IPS-15b (cell line): ENCODE measurements around the gene SIGLEC10.
"Not testable (repeated sequence)": the region's sequence is repeated elsewhere in the genome, so short reads cannot be mapped to it uniquely, and the experiment has no call there.

Experiments
- H3K27me3 ChIP-seq: one replicate; pipeline ENCODE4 v1.6.1; 2013; ENCODE audit warnings: low read length; ENCODE audit not compliant: control insufficient read depth, insufficient read depth
- H3K36me3 ChIP-seq: one replicate; pipeline ENCODE4 v1.6.1; 2013; ENCODE audit warnings: low read length; ENCODE audit not compliant: control insufficient read depth, insufficient read depth
- H3K4me1 ChIP-seq: one replicate; pipeline ENCODE4 v1.6.1; 2013; ENCODE audit warnings: mild to moderate bottlenecking, low read length; ENCODE audit not compliant: control insufficient read depth, insufficient read depth
- H3K4me3 ChIP-seq: one replicate; pipeline ENCODE4 v1.5.1; 2013; ENCODE audit warnings: low read depth, low read length
- H3K9ac ChIP-seq: one replicate; pipeline ENCODE4 v1.6.1; 2013; ENCODE audit warnings: low read depth, mild to moderate bottlenecking, low read length
- H3K9me3 ChIP-seq: one replicate; pipeline ENCODE4 v1.6.1; 2013; ENCODE audit warnings: mild to moderate bottlenecking, low read length; ENCODE audit not compliant: control insufficient read depth, insufficient read depth

SIGLEC10 gene, protein sequence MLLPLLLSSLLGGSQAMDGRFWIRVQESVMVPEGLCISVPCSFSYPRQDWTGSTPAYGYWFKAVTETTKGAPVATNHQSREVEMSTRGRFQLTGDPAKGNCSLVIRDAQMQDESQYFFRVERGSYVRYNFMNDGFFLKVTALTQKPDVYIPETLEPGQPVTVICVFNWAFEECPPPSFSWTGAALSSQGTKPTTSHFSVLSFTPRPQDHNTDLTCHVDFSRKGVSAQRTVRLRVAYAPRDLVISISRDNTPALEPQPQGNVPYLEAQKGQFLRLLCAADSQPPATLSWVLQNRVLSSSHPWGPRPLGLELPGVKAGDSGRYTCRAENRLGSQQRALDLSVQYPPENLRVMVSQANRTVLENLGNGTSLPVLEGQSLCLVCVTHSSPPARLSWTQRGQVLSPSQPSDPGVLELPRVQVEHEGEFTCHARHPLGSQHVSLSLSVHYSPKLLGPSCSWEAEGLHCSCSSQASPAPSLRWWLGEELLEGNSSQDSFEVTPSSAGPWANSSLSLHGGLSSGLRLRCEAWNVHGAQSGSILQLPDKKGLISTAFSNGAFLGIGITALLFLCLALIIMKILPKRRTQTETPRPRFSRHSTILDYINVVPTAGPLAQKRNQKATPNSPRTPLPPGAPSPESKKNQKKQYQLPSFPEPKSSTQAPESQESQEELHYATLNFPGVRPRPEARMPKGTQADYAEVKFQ

GRCh38 chr19:51417107-51417809 is at the start of gene SIGLEC10:
Gene SIGLEC10 (minus strand): TSS chr19:51417642. CDS start chr19:51417581, 61 bp downstream.
- no peaks in the 10 kb centered on the region for H3K36me3 ChIP-seq
- no peak within 1 kb of the TSS for H3K9ac ChIP-seq
- no peak within 1 kb of the TSS for H3K4me3 ChIP-seq
- H3K27me3 ChIP-seq, result peaks cover 7% of the 10 kb centered on the region
- H3K9me3 ChIP-seq, result no peaks in the 10 kb centered on the region
- H3K4me1 ChIP-seq, result no peaks in the 10 kb centered on the region

DNA sequence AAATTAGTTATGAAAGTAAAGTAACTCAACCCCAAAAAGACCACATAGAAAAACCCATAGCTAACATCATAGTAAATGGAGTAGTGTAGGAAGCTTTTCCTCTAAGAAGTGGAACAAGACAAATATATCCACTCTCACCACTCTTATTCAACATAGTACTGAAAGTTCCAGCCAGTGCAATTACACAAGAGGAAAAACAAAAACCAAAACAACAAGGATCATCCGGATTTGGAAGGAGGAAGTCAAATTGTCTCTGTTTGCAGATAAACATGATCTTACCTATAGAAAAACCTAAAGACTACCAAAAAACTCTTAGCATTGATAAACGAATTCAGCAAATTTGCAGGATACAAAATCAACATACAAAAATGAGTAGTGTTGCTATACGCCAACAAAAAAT is 49.3 kb upstream of the SIGLEC10 start:
- no peaks in the 10 kb centered on the region for H3K9me3 ChIP-seq
- H3K9ac ChIP-seq, result no peak overlapping the region
- H3K36me3 ChIP-seq, result no peaks in the 10 kb centered on the region
- H3K27me3 ChIP-seq, result peaks cover 41% of the 10 kb centered on the region
- H3K4me1 ChIP-seq, result no peaks in the 10 kb centered on the region
- H3K4me3 ChIP-seq, result no peak overlapping the region

GRCh38 chr19:51463976-51464581 is 46.6 kb upstream of the SIGLEC10 start:
- not testable (repeated sequence) for H3K4me1 ChIP-seq, H3K9me3 ChIP-seq, H3K9ac ChIP-seq, H3K36me3 ChIP-seq, H3K4me3 ChIP-seq
- H3K27me3 ChIP-seq, result peaks cover 41% of the 10 kb centered on the region

- no peak overlapping the region for H3K4me3 ChIP-seq
- no peaks in the 10 kb centered on the region for H3K4me1 ChIP-seq
- H3K9ac ChIP-seq, result no peak overlapping the region
- no peaks in the 10 kb centered on the region for H3K36me3 ChIP-seq
- no peaks in the 10 kb centered on the region for H3K9me3 ChIP-seq
- H3K27me3 ChIP-seq, result peaks cover 33% of the 10 kb centered on the region
Observed at GRCh38 chr19:51462681-51463080, 45.2 kb upstream of the SIGLEC10 start.

- Histone ChIP-seq H3K4me3 (no peak overlapping the region), H3K27me3 (peaks cover 29% of the 10 kb centered on the region), H3K9ac (no peak overlapping the region), H3K4me1 (no peaks in the 10 kb centered on the region), H3K36me3 (no peaks in the 10 kb centered on the region), H3K9me3 (no peaks in the 10 kb centered on the region)
Observed at GRCh38 chr19:51462276-51462675, 44.8 kb upstream of the SIGLEC10 start.

- Histone ChIP-seq H3K4me1 (no peaks in the 10 kb centered on the region), H3K36me3 (no peaks in the 10 kb centered on the region), H3K27me3 (peaks cover 24% of the 10 kb centered on the region), H3K9ac (no peak overlapping the region), H3K9me3 (no peaks in the 10 kb centered on the region), H3K4me3 (no peak overlapping the region)
Observed at GRCh38 chr19:51461723-51462161, 44.3 kb upstream of the SIGLEC10 start.

DNA sequence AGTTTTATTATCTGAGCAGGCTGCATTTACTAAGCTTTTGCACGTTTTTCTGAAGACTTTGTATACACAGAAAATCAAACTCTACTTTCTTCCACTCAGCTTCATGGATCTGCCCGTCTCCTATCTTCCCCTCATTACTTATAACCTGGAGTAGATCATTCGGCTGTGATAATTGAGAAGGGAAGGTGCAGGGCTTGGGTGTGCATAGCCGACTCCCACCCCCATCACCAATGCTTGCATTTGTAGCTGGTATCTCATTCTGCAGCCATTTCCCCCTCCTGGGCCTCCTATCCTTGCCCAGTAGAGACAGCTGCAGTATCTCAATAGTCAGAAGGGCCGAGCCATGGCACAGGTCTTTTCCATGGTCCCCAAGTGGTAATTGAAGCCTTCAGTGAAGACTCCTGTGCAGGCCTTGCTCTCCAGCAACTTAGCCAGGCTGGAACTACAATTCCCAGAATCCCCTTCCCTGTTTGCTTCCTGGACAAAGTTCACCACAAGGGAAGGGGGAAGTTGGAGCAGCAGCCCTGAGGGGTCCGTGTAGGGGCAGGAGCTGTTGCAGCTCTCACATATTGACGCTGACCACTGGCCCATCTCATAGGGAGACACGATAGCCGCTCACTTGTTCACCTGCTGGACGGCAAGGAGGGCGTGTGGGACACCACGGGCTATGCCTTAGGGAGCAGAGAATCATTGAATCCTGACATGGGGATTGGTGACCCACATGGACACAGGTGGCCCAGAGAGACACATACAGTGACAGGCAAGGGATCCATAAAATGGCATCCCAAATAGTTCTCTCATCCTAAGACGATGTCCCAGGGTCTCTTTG is 42.9 kb upstream of the SIGLEC10 start:
- H3K9ac ChIP-seq, result no peak overlapping the region
- H3K4me3 ChIP-seq, result peak overlapping the region; percentile 49
- H3K4me1 ChIP-seq, result no peaks in the 10 kb centered on the region
- H3K9me3 ChIP-seq, result no peaks in the 10 kb centered on the region
- peaks cover 14% of the 10 kb centered on the region for H3K27me3 ChIP-seq
- H3K36me3 ChIP-seq, result no peaks in the 10 kb centered on the region

- H3K9me3 ChIP-seq, result no peaks in the 10 kb centered on the region
- H3K9ac ChIP-seq, result no peak overlapping the region
- H3K4me1 ChIP-seq, result no peaks in the 10 kb centered on the region
- peaks cover 5% of the 10 kb centered on the region for H3K27me3 ChIP-seq
- H3K4me3 ChIP-seq, result no peak overlapping the region
- H3K36me3 ChIP-seq, result no peaks in the 10 kb centered on the region
Observed at GRCh38 chr19:51458899-51459505, 41.6 kb upstream of the SIGLEC10 start.

- Histone ChIP-seq H3K9ac (no peak within 1 kb of the TSS), H3K27me3 (peaks cover 4% of the 10 kb centered on the region), H3K36me3 (no peaks in the 10 kb centered on the region), H3K4me1 (no peaks in the 10 kb centered on the region), H3K9me3 (no peaks in the 10 kb centered on the region), H3K4me3 (no peak within 1 kb of the TSS)
Observed at GRCh38 chr19:51458051-51458645, 40.7 kb upstream of the SIGLEC10 start, which contains the start of gene SIGLEC8. Gene SIGLEC8 (minus strand): TSS chr19:51458454. CDS start chr19:51458387, 67 bp downstream.

GRCh38 chr19:51457351-51458013 is 40.0 kb upstream of the SIGLEC10 start:
- H3K4me1 ChIP-seq, result no peaks in the 10 kb centered on the region
- H3K27me3 ChIP-seq, result no peaks in the 10 kb centered on the region
- no peaks in the 10 kb centered on the region for H3K36me3 ChIP-seq
- H3K9ac ChIP-seq, result no peak overlapping the region
- H3K4me3 ChIP-seq, result no peak overlapping the region
- H3K9me3 ChIP-seq, result no peaks in the 10 kb centered on the region
